Measurements from ENCODE around the gene SLC29A1.

The SLC29A1 gene

DNA sequence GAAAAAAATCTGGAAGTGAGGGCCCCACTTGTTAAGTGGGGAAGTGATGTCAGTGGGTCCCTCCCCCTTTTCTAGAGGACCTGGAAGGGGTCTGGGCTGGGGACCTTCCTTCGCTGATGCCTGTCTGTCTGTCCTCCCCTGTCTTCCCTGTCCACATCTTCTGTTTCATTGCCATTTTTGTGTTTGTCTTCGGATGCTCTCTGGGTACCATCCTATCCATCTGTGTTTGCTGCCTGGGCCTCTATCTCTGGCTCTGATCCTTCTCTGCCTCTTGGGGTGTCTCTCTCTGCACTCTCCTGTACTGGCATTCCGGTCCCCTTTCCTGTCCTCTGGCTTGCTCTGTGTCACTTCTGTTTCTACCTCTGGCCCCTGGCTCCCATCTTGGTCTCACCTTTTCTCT, 49.1 kb downstream of the SLC29A1 start:
- no peak overlapping the region for H3K9ac ChIP-seq
- no peak overlapping the region for H3K4me2 ChIP-seq
- no peaks in the 10 kb centered on the region for H4K20me1 ChIP-seq (ENCODE audit: insufficient read depth)
- H2AFZ ChIP-seq (ENCODE audit: low read depth), result no peak overlapping the region
- no peaks in the 10 kb centered on the region for H3K79me2 ChIP-seq (ENCODE audit: insufficient read depth, low read depth)
- peaks cover 46% of the 10 kb centered on the region for H3K27me3 ChIP-seq (ENCODE audit: insufficient read depth, low read depth)
- TF ChIP-seq, protein P1, sequence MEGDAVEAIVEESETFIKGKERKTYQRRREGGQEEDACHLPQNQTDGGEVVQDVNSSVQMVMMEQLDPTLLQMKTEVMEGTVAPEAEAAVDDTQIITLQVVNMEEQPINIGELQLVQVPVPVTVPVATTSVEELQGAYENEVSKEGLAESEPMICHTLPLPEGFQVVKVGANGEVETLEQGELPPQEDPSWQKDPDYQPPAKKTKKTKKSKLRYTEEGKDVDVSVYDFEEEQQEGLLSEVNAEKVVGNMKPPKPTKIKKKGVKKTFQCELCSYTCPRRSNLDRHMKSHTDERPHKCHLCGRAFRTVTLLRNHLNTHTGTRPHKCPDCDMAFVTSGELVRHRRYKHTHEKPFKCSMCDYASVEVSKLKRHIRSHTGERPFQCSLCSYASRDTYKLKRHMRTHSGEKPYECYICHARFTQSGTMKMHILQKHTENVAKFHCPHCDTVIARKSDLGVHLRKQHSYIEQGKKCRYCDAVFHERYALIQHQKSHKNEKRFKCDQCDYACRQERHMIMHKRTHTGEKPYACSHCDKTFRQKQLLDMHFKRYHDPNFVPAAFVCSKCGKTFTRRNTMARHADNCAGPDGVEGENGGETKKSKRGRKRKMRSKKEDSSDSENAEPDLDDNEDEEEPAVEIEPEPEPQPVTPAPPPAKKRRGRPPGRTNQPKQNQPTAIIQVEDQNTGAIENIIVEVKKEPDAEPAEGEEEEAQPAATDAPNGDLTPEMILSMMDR (conservative IDR thresholded peaks at IDR 0.05; ENCODE audit: low read depth, low read length), result no peak
- no peak overlapping the region for H3K27ac ChIP-seq
- H3K4me1 ChIP-seq (ENCODE audit: low read depth, poor library complexity, severe bottlenecking), result peaks cover 5% of the 10 kb centered on the region
- no peak overlapping the region for H3K4me3 ChIP-seq (IDR thresholded peaks at IDR 0.05; ENCODE audit: insufficient read depth, low read depth, low read length)
- H3K36me3 ChIP-seq (ENCODE audit: insufficient read depth), result no peaks in the 10 kb centered on the region

- Histone ChIP-seq H3K36me3 (ENCODE audit: insufficient read depth) (no peaks in the 10 kb centered on the region), H3K9ac (no peak overlapping the region), H3K27me3 (ENCODE audit: insufficient read depth, low read depth) (peaks cover 50% of the 10 kb centered on the region), H3K79me2 (ENCODE audit: insufficient read depth, low read depth) (no peaks in the 10 kb centered on the region), H4K20me1 (ENCODE audit: insufficient read depth) (no peaks in the 10 kb centered on the region), H2AFZ (ENCODE audit: low read depth) (no peak overlapping the region), H3K27ac (no peak overlapping the region), H3K4me2 (no peak overlapping the region), H3K4me3 (IDR thresholded peaks at IDR 0.05; ENCODE audit: insufficient read depth, low read depth, low read length) (no peak overlapping the region), H3K4me1 (ENCODE audit: low read depth, poor library complexity, severe bottlenecking) (no peaks in the 10 kb centered on the region)
- TF ChIP-seq, protein P1 (conservative IDR thresholded peaks at IDR 0.05; ENCODE audit: low read depth, low read length), result no peak
Observed at GRCh38 chr6:44272999-44273566, 49.7 kb downstream of the SLC29A1 start.

GRCh38 chr6:44273617-44274016, 50.2 kb downstream of the SLC29A1 start:
- peaks cover 55% of the 10 kb centered on the region for H3K27me3 ChIP-seq (ENCODE audit: insufficient read depth, low read depth)
- no peak overlapping the region for H3K27ac ChIP-seq
- TF ChIP-seq, protein P1 (conservative IDR thresholded peaks at IDR 0.05; ENCODE audit: low read depth, low read length), result no peak
- H3K4me1 ChIP-seq (ENCODE audit: low read depth, poor library complexity, severe bottlenecking), result no peaks in the 10 kb centered on the region
- no peak overlapping the region for H3K4me2 ChIP-seq
- no peak overlapping the region for H3K4me3 ChIP-seq (IDR thresholded peaks at IDR 0.05; ENCODE audit: insufficient read depth, low read depth, low read length)
- H3K36me3 ChIP-seq (ENCODE audit: insufficient read depth), result no peaks in the 10 kb centered on the region
- no peak overlapping the region for H3K9ac ChIP-seq
- H2AFZ ChIP-seq (ENCODE audit: low read depth), result no peak overlapping the region
- H3K79me2 ChIP-seq (ENCODE audit: insufficient read depth, low read depth), result no peaks in the 10 kb centered on the region
- no peaks in the 10 kb centered on the region for H4K20me1 ChIP-seq (ENCODE audit: insufficient read depth)

DNA sequence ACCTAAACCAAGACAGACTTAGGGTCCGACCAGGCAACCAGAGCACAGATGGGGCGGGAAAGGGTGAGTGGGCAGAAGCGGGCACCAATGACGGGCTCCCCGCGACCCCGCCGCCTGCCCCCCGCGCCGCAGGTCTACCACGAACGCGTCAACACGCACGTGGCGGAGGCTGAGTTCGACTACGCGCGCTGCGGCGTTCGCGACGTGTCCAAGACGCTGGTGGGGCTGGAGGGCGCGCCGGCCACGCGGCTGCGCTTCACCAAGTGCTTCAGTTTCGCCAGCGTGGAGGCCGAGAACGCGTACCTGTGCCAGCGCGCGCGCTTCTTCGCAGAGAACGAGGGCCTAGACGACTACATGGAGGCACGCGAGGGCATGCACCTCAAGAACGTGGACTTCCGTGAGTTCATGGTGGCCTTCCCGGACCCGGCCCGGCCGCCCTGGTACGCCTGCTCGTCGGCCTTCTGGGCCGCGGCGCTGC, 51.9 kb downstream of the SLC29A1 start:
- Histone ChIP-seq H3K4me3 (IDR thresholded peaks at IDR 0.05; ENCODE audit: insufficient read depth, low read depth, low read length) (no peak overlapping the region), H3K27me3 (ENCODE audit: insufficient read depth, low read depth) (peaks cover 56% of the 10 kb centered on the region), H3K4me2 (no peak overlapping the region)

More for the DNA sequence above, 51.9 kb downstream of the SLC29A1 start:
- Histone ChIP-seq H3K36me3 (ENCODE audit: insufficient read depth) (no peaks in the 10 kb centered on the region), H3K9ac (no peak overlapping the region), H3K79me2 (ENCODE audit: insufficient read depth, low read depth) (no peaks in the 10 kb centered on the region), H3K27ac (no peak overlapping the region), H2AFZ (ENCODE audit: low read depth) (no peak overlapping the region), H3K4me1 (ENCODE audit: low read depth, poor library complexity, severe bottlenecking) (no peaks in the 10 kb centered on the region), H4K20me1 (ENCODE audit: insufficient read depth) (no peaks in the 10 kb centered on the region)
- TF ChIP-seq, protein P1 (conservative IDR thresholded peaks at IDR 0.05; ENCODE audit: low read depth, low read length), result no peak

All from KMS-11 (cell line).